ENCODE results near the gene TSEN2. TPM values are rescaled to one million over a fixed set of nuclear protein-coding genes. Genes with fewer than 3 reads are reported as not detected.

The TSEN2 gene
- total and polyA plus RNA-seq, 2 of the 13 experiments (the other 11 are each of a cell fraction or from before 2014, with no cell fraction given) = 11.0 to 17.3 TPM

GRCh38 chr3:12553921-12554391 lies 69.7 kb downstream of the TSEN2 start:
- no peak for DNase-seq (ENCODE audit: low spot score)
- no peaks in the 10 kb centered on the region for H3K36me3 ChIP-seq (replicated peaks in 1 of 2; ENCODE audit: control insufficient read depth in 1 of 2, insufficient read depth in 2 of 2, low read length in 2 of 2)
- peak overlapping the region; percentile 47 for H3K27ac ChIP-seq (ENCODE audit: extremely low read length, insufficient read depth, low read length)
- no TSS peak for BruUV-seq (replicated peaks)
- no peak for FAIRE-seq
- H2AFZ ChIP-seq (ENCODE audit: low read length) = peak overlapping the region; percentile 94
- intact Hi-C loops (cut with micrococcal nuclease; ENCODE audit: unreplicated experiment) = no loop called here
- peak overlapping the region; percentile 78 to 83 (median 79) for H3K4me3 ChIP-seq (replicated peaks in 1 of 3; ENCODE audit: insufficient read depth in 1 of 3, low read depth in 2 of 3, low read length in 3 of 3)
- H3K4me2 ChIP-seq (ENCODE audit: low read depth, low read length) = peak overlapping the region; percentile 86
- H3K27me3 ChIP-seq (ENCODE audit: control insufficient read depth in 1 of 2, insufficient read depth in 2 of 2, low read length in 2 of 2) = no peaks in the 10 kb centered on the region; a peak in 1 of 5 replicates
- peaks cover 11% of the 10 kb centered on the region; the same call in 1 of the 2 replicates for H4K20me1 ChIP-seq (ENCODE audit: insufficient read depth, low read length)
- H3K4me1 ChIP-seq (ENCODE audit: insufficient read depth, low read length) = peaks cover 27% of the 10 kb centered on the region
- H3K9me3 ChIP-seq (ENCODE audit: low read length) = no peaks in the 10 kb centered on the region
- in situ Hi-C loops (cut with HindIII; ENCODE audit: extremely low pct_ligation_motif_present, low pct_unique_long_range_greater_than_20kb) = no loop called here
- POLR2A ChIA-PET = interaction anchor here (0.6 to 0.8 kb wide), 3 partner anchors 16 to 292 kb away, joined by 3 to 4 read pairs (median 3); partner anchors contain the start of gene RAF1
- H3K9ac ChIP-seq (ENCODE audit: insufficient read depth, low read depth, low read length) = peak overlapping the region; percentile 69
- peaks cover 20% of the 10 kb centered on the region for H3K79me2 ChIP-seq (ENCODE audit: insufficient read depth, low read length)
- WGBS (ENCODE audit: low lambda C conversion rate) = 2% methylated on average over 26 of the region's 26 CpGs
- CTCF ChIA-PET (ENCODE audit: low intra/inter-chr PET ratio, low total read pairs) = no interaction called here
- ATAC-seq = no peak
- 0 out of 2 replicates have a peak, but pooled peaks have one; percentile 46 for TF ChIP-seq KMT2A (CRISPR knock-in tag; IDR thresholded peaks at IDR 0.05)
- peak; percentile 28 for TF ChIP-seq ASH2L (IDR thresholded peaks at IDR 0.05; ENCODE audit: insufficient read length, low read depth, low read length)
- no peak for TF ChIP-seq SNRNP70 (IDR thresholded peaks at IDR 0.05; ENCODE audit: low read depth, low read length)
- no peak for TF ChIP-seq RELA (CRISPR knock-in tag; IDR thresholded peaks at IDR 0.05)
- no peak for TF ChIP-seq ZNF709 (CRISPR knock-in tag; IDR thresholded peaks at IDR 0.05)
- TF ChIP-seq TBP (CRISPR knock-in tag; IDR thresholded peaks at IDR 0.05) = no peak
- TF ChIP-seq PCBP1 (IDR thresholded peaks at IDR 0.05; ENCODE audit: borderline replicate concordance, low read depth, low read length) = no peak
- TF ChIP-seq ZBTB7A (CRISPR knock-in tag; IDR thresholded peaks at IDR 0.05) = 0 out of 2 replicates have a peak, but pooled peaks have one; percentile 47
- TF ChIP-seq ZNF3 (CRISPR knock-in tag; IDR thresholded peaks at IDR 0.05) = no peak
- TF ChIP-seq HOXA3 (CRISPR knock-in tag; IDR thresholded peaks at IDR 0.05) = peak; percentile 35; the same call in 1 of the 2 replicates
- no peak for TF ChIP-seq TRIM22 (IDR thresholded peaks at IDR 0.05)
- no peak for TF ChIP-seq MIER2 (CRISPR knock-in tag; IDR thresholded peaks at IDR 0.05)
- TF ChIP-seq ZNF12 (CRISPR knock-in tag; IDR thresholded peaks at IDR 0.05) = no peak
- TF ChIP-seq ZNF446 (CRISPR knock-in tag; IDR thresholded peaks at IDR 0.05) = no peak
- no peak for TF ChIP-seq ZFP37 (CRISPR knock-in tag; IDR thresholded peaks at IDR 0.05; ENCODE audit: borderline replicate concordance)
- TF ChIP-seq KLF16 (CRISPR knock-in tag; IDR thresholded peaks at IDR 0.05) = no peak
- no peak for TF ChIP-seq ZNF44 (CRISPR knock-in tag; IDR thresholded peaks at IDR 0.05)
- TF ChIP-seq ZNF780A (CRISPR knock-in tag; IDR thresholded peaks at IDR 0.05) = no peak
- TF ChIP-seq FOXO4 (CRISPR knock-in tag; conservative IDR thresholded peaks at IDR 0.05) = no peak
- TF ChIP-seq TSC22D2 (CRISPR knock-in tag; IDR thresholded peaks at IDR 0.05; ENCODE audit: borderline replicate concordance) = 0 out of 2 replicates have a peak, but pooled peaks have one; percentile 36
